ENCODE results near the gene PID1.

Gene PID1

GRCh38 chr2:229275506-229275905, 4.4 kb upstream of the PID1 start:
- no peak overlapping the region for H3K4me3 ChIP-seq (ENCODE audit: low read depth, low read length)

GRCh38 chr2:229273723-229274338, 2.7 kb upstream of the PID1 start:
- H3K4me3 ChIP-seq (ENCODE audit: low read depth, low read length), result no peak overlapping the region
- peak; percentile 78 for TF ChIP-seq CTCF (IDR thresholded peaks at IDR 0.05; ENCODE audit: borderline replicate concordance, insufficient read depth, low read depth, low read length)

More at GRCh38 chr2:229275506-229275905, 4.4 kb upstream of the PID1 start:
- TF ChIP-seq CTCF (IDR thresholded peaks at IDR 0.05; ENCODE audit: borderline replicate concordance, insufficient read depth, low read depth, low read length), result no peak

GRCh38 chr2:229273006-229273722, 2.1 kb upstream of the PID1 start:
- no peak for TF ChIP-seq CTCF (IDR thresholded peaks at IDR 0.05; ENCODE audit: borderline replicate concordance, insufficient read depth, low read depth, low read length)
- H3K4me3 ChIP-seq (ENCODE audit: low read depth, low read length), result no peak overlapping the region

GRCh38 chr2:229269941-229270340, 1.1 kb downstream of the PID1 start:
- no peak overlapping the region for H3K4me3 ChIP-seq (ENCODE audit: low read depth, low read length)
- no peak for TF ChIP-seq CTCF (IDR thresholded peaks at IDR 0.05; ENCODE audit: borderline replicate concordance, insufficient read depth, low read depth, low read length)

GRCh38 chr2:229269146-229269545, 1.9 kb downstream of the PID1 start:
- TF ChIP-seq CTCF (IDR thresholded peaks at IDR 0.05; ENCODE audit: borderline replicate concordance, insufficient read depth, low read depth, low read length), result no peak
- no peak overlapping the region for H3K4me3 ChIP-seq (ENCODE audit: low read depth, low read length)

GRCh38 chr2:229268626-229269025, 2.5 kb downstream of the PID1 start:
- no peak for TF ChIP-seq CTCF (IDR thresholded peaks at IDR 0.05; ENCODE audit: borderline replicate concordance, insufficient read depth, low read depth, low read length)
- no peak overlapping the region for H3K4me3 ChIP-seq (ENCODE audit: low read depth, low read length)

GRCh38 chr2:229267080-229267479, 4.0 kb downstream of the PID1 start:
- TF ChIP-seq CTCF (IDR thresholded peaks at IDR 0.05; ENCODE audit: borderline replicate concordance, insufficient read depth, low read depth, low read length), result no peak
- H3K4me3 ChIP-seq (ENCODE audit: low read depth, low read length), result no peak overlapping the region

Data from GM12875 (cell line).